ENCODE measurements around the gene CRTC3. TPM values are rescaled to one million over a fixed set of nuclear protein-coding genes. Genes with fewer than 3 reads are reported as not detected.
A peak's percentile ranks its signal among the peaks of the same experiment; 100 is the strongest.

The CRTC3 gene
- total RNA-seq, 1 experiment from 2014 or later, result 31.1 TPM

- DNase-seq (ENCODE audit: extremely low read depth, low read depth), result no peak
Measured at GRCh38 chr15:90561344-90562244, 31.9 kb downstream of the CRTC3 start.

- no peak for DNase-seq (ENCODE audit: extremely low read depth, low read depth)
Measured at GRCh38 chr15:90562669-90563068, 32.9 kb downstream of the CRTC3 start.

GRCh38 chr15:90563463-90563862 lies 33.7 kb downstream of the CRTC3 start:
- no peak for DNase-seq (ENCODE audit: extremely low read depth, low read depth)

GRCh38 chr15:90564051-90564450 lies 34.3 kb downstream of the CRTC3 start:
- no peak for DNase-seq (ENCODE audit: extremely low read depth, low read depth)

GRCh38 chr15:90564590-90564989 lies 34.9 kb downstream of the CRTC3 start:
- DNase-seq (ENCODE audit: extremely low read depth, low read depth), result no peak

GRCh38 chr15:90565866-90566265 lies 36.1 kb downstream of the CRTC3 start:
- no peak for DNase-seq (ENCODE audit: extremely low read depth, low read depth)

- no peak for DNase-seq (ENCODE audit: extremely low read depth, low read depth)
Measured at GRCh38 chr15:90570643-90571042, 40.9 kb downstream of the CRTC3 start.

- peak; percentile 82 for DNase-seq (ENCODE audit: extremely low read depth, low read depth)
Measured at GRCh38 chr15:90571063-90571541, 41.4 kb downstream of the CRTC3 start.

- no peak for DNase-seq (ENCODE audit: extremely low read depth, low read depth)
Measured at GRCh38 chr15:90572893-90573292, 43.2 kb downstream of the CRTC3 start.

- DNase-seq (ENCODE audit: extremely low read depth, low read depth), result no peak
Measured at GRCh38 chr15:90576711-90577389, 47.1 kb downstream of the CRTC3 start.

GRCh38 chr15:90579213-90579612 lies 49.5 kb downstream of the CRTC3 start:
- DNase-seq (ENCODE audit: extremely low read depth, low read depth), result no peak

- no peak for DNase-seq (ENCODE audit: extremely low read depth, low read depth)
Measured at GRCh38 chr15:90580099-90580498, 50.4 kb downstream of the CRTC3 start.

- DNase-seq (ENCODE audit: extremely low read depth, low read depth), result no peak
Measured at GRCh38 chr15:90580541-90580940, 50.8 kb downstream of the CRTC3 start.

GRCh38 chr15:90580946-90581345 lies 51.2 kb downstream of the CRTC3 start:
- DNase-seq (ENCODE audit: extremely low read depth, low read depth), result no peak

GRCh38 chr15:90581771-90582352 lies 52.1 kb downstream of the CRTC3 start:
- DNase-seq (ENCODE audit: extremely low read depth, low read depth), result no peak

GRCh38 chr15:90582553-90582952 lies 52.8 kb downstream of the CRTC3 start:
- DNase-seq (ENCODE audit: extremely low read depth, low read depth), result no peak

GRCh38 chr15:90583471-90584252 lies 53.9 kb downstream of the CRTC3 start:
- DNase-seq (ENCODE audit: extremely low read depth, low read depth), result no peak

- no peak for DNase-seq (ENCODE audit: extremely low read depth, low read depth)
Measured at GRCh38 chr15:90584841-90585240, 55.1 kb downstream of the CRTC3 start.

GRCh38 chr15:90585863-90586262 lies 56.1 kb downstream of the CRTC3 start:
- DNase-seq (ENCODE audit: extremely low read depth, low read depth), result no peak

- DNase-seq (ENCODE audit: extremely low read depth, low read depth), result no peak
Measured at GRCh38 chr15:90586948-90587347, 57.2 kb downstream of the CRTC3 start.

- DNase-seq (ENCODE audit: extremely low read depth, low read depth), result no peak
Measured at GRCh38 chr15:90588427-90588826, 58.7 kb downstream of the CRTC3 start.

Data from NCI-H460 (cell line).